HG02571 (cell line): ENCODE measurements around the gene RAD51AP1.
A peak's percentile ranks its signal among the peaks of the same experiment; 100 is the strongest.

ENCODE experiments used
- ATAC-seq: cut with Tn5 transposase; IDR thresholded peaks from one replicate; pipeline ENCODE4 v1.9.1; 2021; ENCODE audit warnings: mild to moderate bottlenecking, moderate library complexity; ENCODE audit not compliant: unreplicated experiment

Gene RAD51AP1

DNA sequence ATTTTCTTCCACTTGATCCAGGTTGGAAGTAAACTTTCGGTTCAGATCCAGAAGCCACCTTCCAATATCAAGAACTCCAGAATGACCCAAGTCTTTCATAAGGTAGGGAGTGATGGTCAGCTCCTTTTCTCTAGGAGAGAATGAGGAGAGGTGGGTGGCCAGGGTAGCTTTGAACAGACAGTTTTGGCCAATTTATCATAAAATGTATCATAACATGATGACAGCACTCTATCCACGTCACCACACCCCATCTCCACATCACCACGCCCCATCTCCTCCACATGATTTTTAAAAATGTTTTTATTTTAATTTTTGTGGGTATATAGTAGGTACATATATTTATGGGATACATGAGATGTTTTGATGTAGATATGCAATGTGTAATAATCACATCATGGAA is 50.2 kb downstream of the RAD51AP1 start:
- ATAC-seq: no peak

DNA sequence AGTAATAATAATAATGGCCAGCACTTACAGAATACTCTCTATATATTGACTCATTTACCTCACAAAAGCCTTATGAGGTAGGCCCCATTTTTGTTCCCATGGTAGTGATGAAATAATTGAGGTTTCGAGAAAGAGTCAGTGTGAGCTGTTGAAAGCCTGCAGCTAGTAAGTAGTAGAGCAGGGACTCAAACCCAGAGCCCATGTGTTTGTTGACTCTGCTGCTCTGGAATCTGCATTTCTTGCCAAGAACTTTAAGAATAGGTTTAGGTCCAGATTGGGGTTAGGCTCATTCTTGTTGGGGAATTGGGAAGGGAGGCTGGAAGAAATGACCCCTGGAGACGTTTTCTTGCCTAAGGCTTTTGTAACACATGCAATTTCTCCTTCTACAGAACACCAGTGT is 51.3 kb downstream of the RAD51AP1 start:
- ATAC-seq: no peak

DNA sequence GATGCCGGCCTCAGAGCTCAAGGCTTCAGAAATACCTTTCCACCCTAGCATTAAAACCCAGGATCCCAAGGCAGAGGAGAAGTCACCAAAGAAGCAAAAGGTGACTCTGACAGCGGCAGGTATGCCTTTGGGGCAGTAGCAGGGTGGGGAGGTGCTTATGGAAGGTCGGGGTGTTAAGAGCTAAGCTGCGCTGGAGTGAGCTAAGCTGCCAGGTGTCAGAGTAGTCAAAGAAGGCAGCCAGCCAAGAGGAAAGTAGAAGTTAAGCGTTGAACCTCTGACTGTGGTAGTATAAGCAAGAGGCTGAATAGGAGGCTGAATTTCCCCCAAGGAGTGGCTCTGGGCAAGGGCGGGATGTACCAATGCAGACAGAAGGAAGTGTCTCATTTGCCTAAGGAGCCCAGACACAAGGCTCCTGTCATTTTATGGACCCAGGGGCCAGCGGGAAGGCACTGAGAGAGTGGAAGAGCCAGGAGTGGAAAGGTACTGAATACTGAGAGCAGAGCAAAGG is 52.5 kb downstream of the RAD51AP1 start:
- no peak for ATAC-seq

DNA sequence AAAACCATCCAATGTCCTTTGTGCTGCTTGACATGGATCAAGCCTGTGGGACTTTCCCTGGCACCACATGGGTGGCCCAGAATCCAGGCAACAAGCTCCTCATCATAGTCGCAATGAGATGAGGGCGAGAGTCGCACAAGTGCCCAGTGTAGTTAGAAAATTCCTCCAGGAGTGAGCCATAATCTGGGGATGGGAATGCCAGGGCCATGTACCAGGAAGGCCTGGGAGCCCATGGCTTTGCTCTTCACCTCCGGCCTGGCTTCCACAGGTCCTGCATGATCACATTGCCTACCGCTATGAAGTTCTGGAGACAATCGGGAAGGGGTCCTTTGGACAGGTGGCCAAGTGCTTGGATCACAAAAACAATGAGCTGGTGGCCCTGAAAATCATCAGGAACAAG is 57.2 kb downstream of the RAD51AP1 start:
- no peak for ATAC-seq

DNA sequence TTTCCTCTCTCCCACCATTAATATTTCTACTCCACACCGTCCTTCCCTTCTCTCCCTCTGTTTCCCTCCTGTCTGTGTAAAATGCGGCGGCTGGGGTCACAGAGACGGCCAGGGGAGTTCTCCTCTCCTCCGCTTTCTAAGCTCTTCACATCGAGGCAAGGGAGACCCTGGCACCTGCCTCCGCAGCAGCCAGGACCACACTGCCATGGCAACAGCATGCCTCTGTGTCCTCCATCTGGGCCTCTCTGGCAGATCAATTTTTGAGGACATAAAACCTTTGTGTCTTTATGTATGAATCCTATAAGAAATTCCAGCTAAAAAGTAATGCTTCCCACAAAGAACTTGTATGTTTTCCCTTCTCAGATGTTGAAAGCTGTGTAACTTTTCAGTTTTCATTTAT is 64.7 kb downstream of the RAD51AP1 start:
- ATAC-seq: no peak

DNA sequence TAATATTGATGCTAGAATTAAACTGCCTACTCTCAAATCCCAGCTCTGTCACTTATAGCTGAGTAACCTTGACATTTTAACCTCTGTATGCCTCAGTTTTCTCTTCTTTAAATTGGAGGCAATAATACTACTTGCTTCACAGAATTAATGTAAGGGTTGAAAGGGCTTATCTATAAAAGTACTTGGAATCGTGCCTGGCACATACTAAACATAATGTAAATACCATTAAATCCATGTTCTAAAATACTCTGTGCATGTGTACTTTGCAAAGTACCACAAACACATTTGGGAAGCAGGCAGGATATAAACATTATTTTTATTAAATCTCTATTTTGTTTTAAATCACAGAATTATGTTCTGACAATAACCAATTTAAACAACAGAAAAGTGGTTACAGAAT is 65.3 kb downstream of the RAD51AP1 start:
- ATAC-seq: no peak

DNA sequence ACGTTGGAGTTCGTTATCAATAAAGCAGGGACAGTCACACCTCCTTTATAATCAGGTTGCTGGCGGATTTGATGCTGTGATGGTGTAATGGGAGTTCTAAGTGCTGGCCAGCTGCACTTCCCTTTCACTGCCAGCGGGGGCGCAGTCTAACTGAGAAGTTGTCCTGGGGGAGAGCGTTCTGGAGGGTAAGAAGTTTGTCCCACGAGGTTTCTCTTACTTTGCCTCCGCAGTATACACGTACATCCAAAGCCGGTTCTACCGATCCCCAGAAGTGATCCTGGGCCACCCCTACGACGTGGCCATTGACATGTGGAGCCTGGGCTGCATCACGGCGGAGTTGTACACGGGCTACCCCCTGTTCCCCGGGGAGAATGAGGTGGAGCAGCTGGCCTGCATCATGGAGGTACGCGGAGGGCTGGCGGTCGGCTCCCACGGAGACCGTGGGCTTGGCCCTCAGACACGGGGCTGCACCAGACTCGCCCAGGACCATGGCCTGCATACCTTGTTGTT is 66.0 kb downstream of the RAD51AP1 start:
- peak; percentile 88 for ATAC-seq

DNA sequence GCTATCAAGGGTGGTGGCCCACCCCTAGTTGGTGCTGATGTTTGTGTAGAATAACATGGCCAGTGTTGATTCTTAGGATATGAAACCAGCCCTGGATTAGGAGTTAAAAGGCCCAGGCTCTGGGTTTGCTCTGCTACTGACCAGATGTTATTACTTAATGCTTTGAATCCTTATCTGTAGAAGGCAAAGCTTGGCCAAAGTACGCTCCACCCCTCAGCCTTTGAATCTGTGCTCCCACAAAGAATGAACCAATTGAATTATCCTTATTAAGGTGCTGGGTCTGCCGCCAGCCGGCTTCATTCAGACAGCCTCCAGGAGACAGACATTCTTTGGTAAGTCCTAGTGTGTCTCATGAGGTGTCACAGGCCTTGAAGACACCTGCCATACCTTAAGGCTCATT is 68.4 kb downstream of the RAD51AP1 start:
- ATAC-seq: no peak

DNA sequence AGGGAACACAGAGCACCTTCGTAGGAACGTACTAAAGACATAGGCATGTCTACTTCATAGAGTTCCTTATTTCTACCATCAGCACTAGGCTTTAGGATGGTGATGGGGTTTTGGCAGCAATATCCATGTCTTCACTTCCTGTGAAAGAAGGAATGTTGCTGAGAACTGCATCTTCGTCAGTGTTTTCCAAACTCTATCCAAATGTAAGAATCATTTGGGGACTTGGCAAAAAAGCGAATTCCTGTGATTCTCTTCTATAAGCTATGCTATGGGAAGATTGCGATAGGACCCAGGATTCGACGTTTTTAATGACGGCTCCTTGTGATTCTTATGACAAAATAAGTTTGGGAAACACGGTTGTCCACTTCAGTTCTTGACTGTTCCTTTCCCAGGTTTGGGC is 70.4 kb downstream of the RAD51AP1 start:
- no peak for ATAC-seq
